Mesothelial cell of epicardium (in vitro differentiated cells): ENCODE data around the gene GBF1. TPM values are rescaled to one million over a fixed set of nuclear protein-coding genes. Genes with fewer than 3 reads are reported as not detected.

ENCODE experiments used
- DNase-seq, 2 experiments: peaks; one replicate each; pipeline ENCODE4 v3.0.0; 2021; ENCODE audit warnings: low spot score in 2 of 2; ENCODE audit not compliant: unreplicated experiment in 2 of 2
- H3K27ac Mint-ChIP-seq: 2 replicates; pipeline ENCODE4 v1.8.0; 2021; ENCODE audit warnings: mixed read lengths
- H3K27me3 Mint-ChIP-seq: 2 replicates; pipeline ENCODE4 v1.8.0; 2021; ENCODE audit warnings: low read depth, mixed read lengths
- H3K36me3 Mint-ChIP-seq: 2 replicates; pipeline ENCODE4 v1.8.0; 2021; ENCODE audit warnings: mixed read lengths
- H3K4me1 Mint-ChIP-seq: 2 replicates; pipeline ENCODE4 v1.8.0; 2021; ENCODE audit warnings: mixed read lengths
- H3K4me3 Mint-ChIP-seq: 2 replicates; pipeline ENCODE4 v1.8.0; 2021; ENCODE audit warnings: mild to moderate bottlenecking, moderate library complexity, mixed read lengths
- H3K9me3 Mint-ChIP-seq: 2 replicates; pipeline ENCODE4 v1.8.0; 2021; ENCODE audit warnings: mixed read lengths
- CTCF ChIP-seq: fragments of 200-600 bp; sonication (generic); IDR thresholded peaks from one replicate; pipeline ENCODE4 v1.5.0; 2021; ENCODE audit warnings: antibody characterized with exemption; ENCODE audit not compliant: unreplicated experiment
- total RNA-seq: library from RNA; stranded (reverse); gene quantifications from 3 replicates; pipeline ENCODE4 v1.2.1, GENCODE V29; 2021

GBF1 gene
- total RNA-seq, 1 donor from 2014 or later, result 51.1 TPM

- peaks cover 12% of the 10 kb centered on the region for H3K4me1 Mint-ChIP-seq
- no peak overlapping the region for H3K4me3 Mint-ChIP-seq
- no peaks in the 10 kb centered on the region for H3K9me3 Mint-ChIP-seq
- no peak for TF ChIP-seq CTCF
- H3K27ac Mint-ChIP-seq, result no peak overlapping the region
- H3K36me3 Mint-ChIP-seq, result peaks cover 1% of the 10 kb centered on the region
- H3K27me3 Mint-ChIP-seq, result peaks cover 3% of the 10 kb centered on the region
- no peak for DNase-seq
These were observed 155.4 kb downstream of the GBF1 start for GRCh38 chr10:102400598-102401341.

DNA sequence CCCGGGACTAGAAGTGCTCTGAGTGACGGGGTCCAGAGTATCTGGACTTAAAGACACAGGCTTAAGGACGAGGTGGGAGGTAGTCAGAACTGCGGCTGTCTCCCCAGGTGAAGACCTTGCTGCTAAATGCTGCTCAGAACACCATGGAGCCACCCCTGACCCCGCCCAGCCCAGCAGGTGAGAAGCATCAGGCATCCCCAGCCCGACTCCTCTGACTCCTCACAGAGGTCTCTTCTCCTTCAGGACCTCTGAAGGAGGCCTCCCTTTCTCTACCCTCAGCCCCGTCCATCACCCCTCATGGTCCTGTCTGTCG, 156.0 kb downstream of the GBF1 start:
- H3K27me3 Mint-ChIP-seq, result peaks cover 8% of the 10 kb centered on the region
- DNase-seq, result no peak
- H3K27ac Mint-ChIP-seq, result no peak overlapping the region
- TF ChIP-seq CTCF, result no peak
- H3K4me1 Mint-ChIP-seq, result peaks cover 8% of the 10 kb centered on the region
- no peak overlapping the region for H3K4me3 Mint-ChIP-seq
- H3K36me3 Mint-ChIP-seq, result peaks cover 1% of the 10 kb centered on the region
- H3K9me3 Mint-ChIP-seq, result no peaks in the 10 kb centered on the region

DNA sequence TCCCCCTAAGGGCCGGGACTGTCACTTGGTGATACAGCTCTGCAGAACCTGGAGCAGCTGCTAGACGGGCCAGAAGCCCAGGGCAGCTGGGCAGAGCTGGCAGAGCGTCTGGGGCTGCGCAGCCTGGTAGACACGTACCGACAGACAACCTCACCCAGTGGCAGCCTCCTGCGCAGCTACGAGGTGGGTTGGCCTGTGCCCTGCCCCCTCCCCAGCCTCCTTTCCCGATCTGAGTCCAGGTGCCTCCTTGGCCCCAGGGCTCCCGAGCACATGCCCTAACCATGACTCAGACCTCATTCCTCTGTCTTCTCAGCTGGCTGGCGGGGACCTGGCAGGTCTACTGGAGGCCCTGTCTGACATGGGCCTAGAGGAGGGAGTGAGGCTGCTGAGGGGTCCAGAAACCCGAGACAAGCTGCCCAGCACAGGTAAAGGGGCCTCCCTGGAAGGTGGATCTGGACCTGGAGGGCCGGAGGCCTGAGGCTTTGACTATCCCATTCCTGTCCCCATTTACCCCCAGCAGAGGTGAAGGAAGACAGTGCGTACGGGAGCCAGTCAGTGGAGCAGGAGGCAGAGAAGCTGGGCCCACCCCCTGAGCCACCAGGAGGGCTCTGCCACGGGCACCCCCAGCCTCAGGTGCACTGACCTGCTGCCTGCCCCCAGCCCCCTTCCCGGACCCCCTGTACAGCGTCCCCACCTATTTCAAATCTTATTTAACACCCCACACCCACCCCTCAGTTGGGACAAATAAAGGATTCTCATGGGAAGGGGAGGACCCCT, 156.6 kb downstream of the GBF1 start:
- H3K27ac Mint-ChIP-seq, result peak overlapping the region; percentile 6
- peaks cover 1% of the 10 kb centered on the region for H3K36me3 Mint-ChIP-seq
- no peak for TF ChIP-seq CTCF
- no peak for DNase-seq
- peaks cover 3% of the 10 kb centered on the region for H3K4me1 Mint-ChIP-seq
- H3K27me3 Mint-ChIP-seq, result peaks cover 15% of the 10 kb centered on the region
- H3K4me3 Mint-ChIP-seq, result no peak overlapping the region
- H3K9me3 Mint-ChIP-seq, result no peaks in the 10 kb centered on the region

DNA sequence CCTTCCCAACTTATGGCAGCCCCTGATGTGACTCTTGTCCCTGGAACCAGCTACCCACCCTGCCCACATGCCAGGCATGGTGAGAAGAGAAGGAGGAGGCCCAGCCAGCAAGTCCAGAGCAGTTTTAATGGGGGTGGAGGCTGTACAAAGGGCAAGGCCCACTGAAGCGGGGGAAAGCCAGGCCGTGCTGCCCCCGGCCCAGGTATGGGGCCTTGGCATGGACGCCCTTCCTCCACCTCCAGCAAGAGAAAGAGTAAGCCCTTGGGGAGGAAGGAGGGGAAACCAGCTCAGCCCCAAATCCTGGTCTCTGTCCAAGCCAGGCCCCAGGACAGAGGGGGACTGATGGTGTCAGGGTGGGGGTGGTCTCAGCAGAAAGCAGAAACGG, 157.2 kb downstream of the GBF1 start:
- Mint-ChIP-seq H3K36me3 (peaks cover 1% of the 10 kb centered on the region), H3K4me3 (no peak overlapping the region), H3K4me1 (peaks cover 3% of the 10 kb centered on the region), H3K27me3 (peaks cover 21% of the 10 kb centered on the region), H3K9me3 (no peaks in the 10 kb centered on the region), H3K27ac (no peak overlapping the region)
- no peak for TF ChIP-seq CTCF
- no peak for DNase-seq

- peaks cover 1% of the 10 kb centered on the region for H3K36me3 Mint-ChIP-seq
These were observed 157.8 kb downstream of the GBF1 start for GRCh38 chr10:102403115-102403514.

More at GRCh38 chr10:102403115-102403514, 157.8 kb downstream of the GBF1 start:
- Mint-ChIP-seq H3K27me3 (peaks cover 27% of the 10 kb centered on the region), H3K4me1 (peaks cover 4% of the 10 kb centered on the region), H3K27ac (no peak overlapping the region), H3K9me3 (no peaks in the 10 kb centered on the region), H3K4me3 (no peak overlapping the region)
- DNase-seq, result no peak
- TF ChIP-seq CTCF, result no peak
